Measurements from ENCODE around the gene PRH1.

PRH1 gene

GRCh38 chr12:10884086-10884725, at the start of gene PRH1:
PRH1 (minus strand) TSS chr12:10884255; CDS start chr12:10884217, 38 bp downstream.
- DNase-seq (ENCODE audit: low read depth in 2 of 2) = no peak

GRCh38 chr12:10928746-10929286, 44.8 kb upstream of the PRH1 start, which contains the start of gene PRH2:
PRH2 (plus strand) TSS chr12:10929236; CDS start chr12:10929274, 38 bp downstream.
- DNase-seq (ENCODE audit: low read depth in 2 of 2) = no peak

- DNase-seq (ENCODE audit: low read depth in 2 of 2) = no peak
These were observed 42.2 kb upstream of the PRH1 start for GRCh38 chr12:10926269-10926668.

GRCh38 chr12:10919809-10920208, 35.8 kb upstream of the PRH1 start:
- no peak for DNase-seq (ENCODE audit: low read depth in 2 of 2)

- DNase-seq (ENCODE audit: low read depth in 2 of 2) = no peak
These were observed 26.3 kb upstream of the PRH1 start for GRCh38 chr12:10910380-10910779.

GRCh38 chr12:10909462-10909861, 25.4 kb upstream of the PRH1 start, which contains the start of gene TAS2R13:
TAS2R13 (minus strand) TSS chr12:10909562; CDS start chr12:10909298, 264 bp downstream.
- DNase-seq (ENCODE audit: low read depth in 2 of 2) = no peak

- no peak for DNase-seq (ENCODE audit: low read depth in 2 of 2)
These were observed 20.6 kb upstream of the PRH1 start for GRCh38 chr12:10904686-10905085.

- no peak for DNase-seq (ENCODE audit: low read depth in 2 of 2)
These were observed 17.4 kb upstream of the PRH1 start for GRCh38 chr12:10901427-10901826.

- no peak for DNase-seq (ENCODE audit: low read depth in 2 of 2)
These were observed 16.9 kb upstream of the PRH1 start for GRCh38 chr12:10900972-10901371.

- DNase-seq (ENCODE audit: low read depth in 2 of 2) = no peak
These were observed 16.5 kb upstream of the PRH1 start for GRCh38 chr12:10900530-10900929.

- no peak for DNase-seq (ENCODE audit: low read depth in 2 of 2)
These were observed 12.8 kb upstream of the PRH1 start for GRCh38 chr12:10896854-10897253.

- DNase-seq (ENCODE audit: low read depth in 2 of 2) = no peak
These were observed 7.9 kb upstream of the PRH1 start for GRCh38 chr12:10891937-10892336.

- DNase-seq (ENCODE audit: low read depth in 2 of 2) = no peak
These were observed 5.2 kb upstream of the PRH1 start for GRCh38 chr12:10889226-10889625.

GRCh38 chr12:10873378-10873777, 10.7 kb downstream of the PRH1 start:
- no peak for DNase-seq (ENCODE audit: low read depth in 2 of 2)

GRCh38 chr12:10867381-10867780, 16.7 kb downstream of the PRH1 start:
- no peak for DNase-seq (ENCODE audit: low read depth in 2 of 2)

GRCh38 chr12:10863512-10864218, 20.4 kb downstream of the PRH1 start:
- no peak for DNase-seq (ENCODE audit: low read depth in 2 of 2)

GRCh38 chr12:10861366-10861765, 22.7 kb downstream of the PRH1 start:
- DNase-seq (ENCODE audit: low read depth in 2 of 2) = no peak

GRCh38 chr12:10855807-10856206, 28.2 kb downstream of the PRH1 start:
- no peak for DNase-seq (ENCODE audit: low read depth in 2 of 2)

- no peak for DNase-seq (ENCODE audit: low read depth in 2 of 2)
These were observed 30.3 kb downstream of the PRH1 start for GRCh38 chr12:10853776-10854175.

- DNase-seq (ENCODE audit: low read depth in 2 of 2) = no peak
These were observed 32.7 kb downstream of the PRH1 start for GRCh38 chr12:10851243-10851858.

- no peak for DNase-seq (ENCODE audit: low read depth in 2 of 2)
These were observed 34.6 kb downstream of the PRH1 start, which contains the start of gene PRR4 for GRCh38 chr12:10849425-10849878. PRR4 (minus strand) TSS chr12:10849475; CDS start chr12:10849437, 38 bp downstream.

GRCh38 chr12:10847744-10848143, 36.3 kb downstream of the PRH1 start:
- DNase-seq (ENCODE audit: low read depth in 2 of 2) = no peak

All from stimulated activated CD8-positive, alpha-beta memory T cell treated with anti-CD3 and anti-CD28 coated beads, Interleukin-15, amount 100 ng/mL, for 4 hours (primary cell).